Hypothalamus (tissue), 51 donors: ENCODE results near the gene TRRAP.

ENCODE experiments used
- DNase-seq, 51 donors: peaks; one replicate each; lab custom pipeline; 2025; lab: John Stamatoyannopoulos, UW

Gene TRRAP

DNA sequence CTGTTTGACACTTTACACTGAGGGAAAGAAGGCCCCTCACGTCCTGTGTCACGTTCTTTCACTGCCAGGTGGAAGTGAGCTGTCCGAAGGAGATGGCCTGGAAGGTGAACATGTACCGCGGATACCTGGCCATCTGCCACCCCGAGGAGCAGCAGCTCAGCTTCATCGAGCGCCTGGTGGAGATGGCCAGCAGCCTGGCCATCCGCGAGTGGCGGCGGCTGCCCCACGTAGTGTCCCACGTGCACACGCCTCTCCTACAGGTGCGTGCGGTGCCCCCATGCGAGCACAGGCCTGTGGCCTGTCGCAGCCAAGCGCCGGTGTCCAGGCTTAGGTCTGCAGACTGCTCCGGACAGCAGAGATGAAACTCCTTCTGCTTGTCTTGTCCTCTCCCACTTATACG is 103.4 kb downstream of the TRRAP start:
- no peak for DNase-seq

DNA sequence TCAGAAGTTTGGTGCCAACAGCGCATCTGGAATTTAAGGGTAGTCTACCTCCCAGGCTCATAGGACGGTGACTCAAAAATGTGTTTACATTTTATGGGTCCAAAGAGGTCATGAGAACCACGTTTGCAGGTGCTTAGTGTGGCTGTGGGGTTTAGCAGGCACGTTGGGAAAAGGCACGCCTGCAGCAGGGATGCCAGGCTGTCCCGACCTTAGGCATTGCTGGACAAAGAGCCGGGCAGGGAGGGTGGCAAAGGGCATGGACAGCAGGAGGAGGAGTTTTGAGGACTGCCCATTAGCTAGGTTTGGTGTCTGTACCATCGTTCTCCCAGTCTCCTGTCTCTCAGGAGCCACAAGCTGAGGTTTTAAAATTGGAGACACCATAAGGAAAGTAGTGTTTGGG is 104.4 kb downstream of the TRRAP start:
- no peak for DNase-seq

DNA sequence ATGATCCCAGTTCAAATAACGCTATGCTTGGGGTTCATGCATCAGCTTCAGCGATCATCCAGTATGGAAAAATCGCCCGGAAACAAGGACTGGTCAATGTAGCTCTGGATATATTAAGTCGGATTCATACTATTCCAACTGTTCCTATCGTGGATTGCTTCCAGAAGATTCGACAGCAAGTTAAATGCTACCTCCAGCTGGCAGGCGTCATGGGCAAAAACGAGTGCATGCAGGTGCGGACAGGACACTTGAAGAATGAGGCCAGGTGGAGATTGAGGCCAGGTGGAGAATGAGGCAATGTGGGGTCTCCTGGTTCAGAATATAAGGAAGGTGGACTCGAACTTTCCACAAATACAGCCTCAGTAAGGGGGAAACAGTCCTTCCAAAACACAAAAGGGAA is 105.8 kb downstream of the TRRAP start:
- no peak for DNase-seq

DNA sequence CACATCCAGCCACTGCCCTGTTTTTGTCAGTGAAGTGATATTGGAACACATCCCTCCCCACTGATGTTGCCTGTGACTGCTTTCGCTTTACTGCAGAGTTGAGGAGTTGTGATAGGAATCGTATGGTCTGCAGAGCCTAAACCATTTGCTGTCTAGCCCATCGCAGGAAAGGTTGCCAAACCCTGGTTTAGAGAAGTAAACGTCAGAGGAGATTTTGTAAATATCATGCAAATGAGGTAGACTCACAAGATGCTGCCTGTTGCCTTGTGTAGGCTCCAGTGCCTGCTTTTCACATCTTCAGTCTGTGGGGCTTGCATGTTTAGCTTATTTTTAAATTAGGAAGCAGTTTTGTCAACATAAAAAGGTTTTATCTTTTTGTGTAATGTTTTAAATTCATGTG is 107.1 kb downstream of the TRRAP start:
- DNase-seq = no peak

DNA sequence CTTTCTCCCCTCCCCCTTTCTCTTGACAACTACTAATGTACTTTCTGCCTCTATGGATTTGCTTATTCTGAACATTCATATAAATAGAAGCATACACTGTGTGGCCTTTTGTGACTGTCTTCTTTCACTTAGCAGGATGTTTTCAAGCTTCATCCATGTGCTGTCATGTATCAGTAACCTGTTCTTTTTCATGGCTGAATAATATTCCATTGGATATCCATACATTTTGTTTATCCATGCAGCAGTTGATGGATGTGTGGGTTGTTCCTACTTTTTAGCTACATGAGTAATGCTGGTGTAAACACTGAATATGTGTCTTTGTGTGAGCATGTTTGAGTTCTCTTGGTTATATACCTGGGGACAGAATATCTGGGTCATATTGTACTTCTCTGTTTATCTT is 107.6 kb downstream of the TRRAP start:
- DNase-seq = no peak

DNA sequence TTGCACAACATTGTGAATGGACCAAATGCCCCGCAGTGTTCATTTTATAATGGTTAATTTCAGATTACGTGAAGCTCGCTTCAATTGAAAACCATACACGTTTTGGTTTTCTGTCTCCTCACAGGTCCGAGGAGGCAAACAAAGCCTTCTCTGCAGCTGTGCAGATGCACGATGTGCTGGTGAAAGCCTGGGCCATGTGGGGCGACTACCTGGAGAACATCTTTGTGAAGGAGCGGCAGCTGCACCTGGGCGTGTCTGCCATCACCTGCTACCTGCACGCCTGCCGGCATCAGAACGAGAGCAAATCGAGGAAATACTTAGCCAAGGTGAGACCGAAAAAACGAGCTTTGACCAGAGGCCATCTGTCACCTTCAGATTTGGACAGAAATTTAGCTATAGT is 110.3 kb downstream of the TRRAP start:
- no peak for DNase-seq

DNA sequence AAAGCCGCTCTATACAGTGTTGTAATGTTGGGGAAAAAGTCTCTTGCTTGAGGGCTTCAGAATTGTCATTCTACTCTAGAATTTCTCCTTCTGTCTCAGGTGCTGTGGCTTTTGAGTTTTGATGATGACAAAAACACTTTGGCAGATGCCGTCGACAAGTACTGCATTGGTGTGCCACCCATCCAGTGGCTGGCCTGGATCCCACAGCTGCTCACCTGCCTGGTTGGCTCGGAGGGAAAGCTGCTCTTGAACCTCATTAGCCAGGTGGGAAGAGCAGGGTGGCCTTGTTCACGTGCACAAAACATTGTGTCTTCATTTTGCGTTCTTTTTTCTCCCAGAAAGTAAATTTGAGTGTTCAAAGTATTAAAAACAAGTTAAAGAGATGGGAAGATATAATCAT is 112.0 kb downstream of the TRRAP start:
- DNase-seq = no peak

DNA sequence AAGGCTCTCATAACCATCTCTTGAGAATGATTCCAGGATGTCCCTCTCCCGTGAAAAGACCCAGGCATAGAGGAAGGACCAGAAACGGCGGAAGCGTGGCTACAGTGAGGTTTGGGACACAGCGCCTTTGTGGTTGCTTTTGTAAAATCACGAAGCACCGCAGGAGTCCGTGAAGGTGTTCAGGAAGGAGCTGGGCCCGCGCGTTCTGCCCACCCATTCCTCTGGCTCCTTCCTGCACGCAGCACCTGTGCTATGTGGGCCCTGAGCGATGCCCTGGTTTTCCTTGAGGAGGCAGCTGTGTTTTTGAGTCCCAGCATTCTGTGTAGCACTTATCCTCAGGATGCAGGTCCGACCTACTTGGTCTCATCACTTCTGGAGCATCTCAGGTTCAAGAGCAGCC is 112.8 kb downstream of the TRRAP start:
- DNase-seq = no peak

DNA sequence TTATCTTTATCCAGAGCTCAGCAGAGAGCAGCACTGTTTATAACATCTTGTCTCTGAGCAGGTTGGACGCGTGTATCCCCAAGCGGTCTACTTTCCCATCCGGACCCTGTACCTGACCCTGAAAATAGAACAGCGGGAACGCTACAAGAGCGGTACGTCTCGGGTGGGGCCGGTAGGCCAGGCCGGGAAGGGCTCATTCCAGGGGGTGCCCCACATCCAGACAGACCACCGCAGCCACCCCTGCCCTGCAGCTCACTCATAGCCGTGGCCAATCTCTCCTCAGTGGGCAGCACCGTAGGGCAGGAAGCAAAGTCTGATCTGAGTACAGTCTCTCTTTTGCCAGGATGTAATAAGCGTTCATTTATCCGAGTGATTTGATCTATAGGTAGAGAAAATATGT is 113.7 kb downstream of the TRRAP start:
- DNase-seq = no peak

DNA sequence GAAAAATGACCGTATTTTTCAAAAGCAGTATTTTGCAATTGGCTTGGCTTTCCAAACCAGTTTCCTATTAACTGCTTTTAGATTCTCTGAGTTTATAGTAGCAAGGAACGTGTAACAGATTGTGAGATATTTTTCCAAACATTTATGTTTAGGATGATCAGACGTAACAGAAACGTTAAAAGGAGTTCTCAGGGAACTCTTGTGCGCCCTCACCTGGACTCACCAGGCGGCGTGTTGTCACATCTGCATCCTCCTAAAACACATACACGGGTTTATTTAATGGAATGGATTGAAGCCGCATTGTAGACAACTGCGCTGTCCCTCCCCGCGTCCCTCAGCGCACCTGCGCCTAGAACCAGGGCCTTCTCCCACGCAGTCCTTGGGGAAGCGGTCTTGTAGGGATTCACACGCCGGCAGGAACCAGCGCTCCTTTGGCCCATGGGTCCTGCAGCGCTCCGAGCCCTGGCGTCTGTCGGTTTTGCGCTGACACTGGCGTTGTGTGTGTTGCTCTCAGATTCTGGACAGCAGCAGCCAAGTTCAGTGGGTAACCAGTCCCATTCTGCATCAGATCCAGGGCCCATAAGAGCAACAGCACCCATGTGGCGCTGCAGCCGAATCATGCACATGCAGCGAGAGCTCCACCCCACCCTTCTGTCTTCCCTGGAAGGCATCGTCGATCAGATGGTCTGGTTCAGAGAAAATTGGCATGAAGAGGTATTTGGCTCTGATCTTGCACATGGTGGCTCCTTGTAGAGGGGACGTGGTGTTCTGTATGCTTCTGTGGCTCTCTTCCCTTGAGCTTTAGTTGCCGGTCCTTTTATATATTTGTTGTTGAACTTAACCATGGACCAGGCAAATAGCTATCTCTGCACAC is 114.9 kb downstream of the TRRAP start:
- no peak for DNase-seq

DNA sequence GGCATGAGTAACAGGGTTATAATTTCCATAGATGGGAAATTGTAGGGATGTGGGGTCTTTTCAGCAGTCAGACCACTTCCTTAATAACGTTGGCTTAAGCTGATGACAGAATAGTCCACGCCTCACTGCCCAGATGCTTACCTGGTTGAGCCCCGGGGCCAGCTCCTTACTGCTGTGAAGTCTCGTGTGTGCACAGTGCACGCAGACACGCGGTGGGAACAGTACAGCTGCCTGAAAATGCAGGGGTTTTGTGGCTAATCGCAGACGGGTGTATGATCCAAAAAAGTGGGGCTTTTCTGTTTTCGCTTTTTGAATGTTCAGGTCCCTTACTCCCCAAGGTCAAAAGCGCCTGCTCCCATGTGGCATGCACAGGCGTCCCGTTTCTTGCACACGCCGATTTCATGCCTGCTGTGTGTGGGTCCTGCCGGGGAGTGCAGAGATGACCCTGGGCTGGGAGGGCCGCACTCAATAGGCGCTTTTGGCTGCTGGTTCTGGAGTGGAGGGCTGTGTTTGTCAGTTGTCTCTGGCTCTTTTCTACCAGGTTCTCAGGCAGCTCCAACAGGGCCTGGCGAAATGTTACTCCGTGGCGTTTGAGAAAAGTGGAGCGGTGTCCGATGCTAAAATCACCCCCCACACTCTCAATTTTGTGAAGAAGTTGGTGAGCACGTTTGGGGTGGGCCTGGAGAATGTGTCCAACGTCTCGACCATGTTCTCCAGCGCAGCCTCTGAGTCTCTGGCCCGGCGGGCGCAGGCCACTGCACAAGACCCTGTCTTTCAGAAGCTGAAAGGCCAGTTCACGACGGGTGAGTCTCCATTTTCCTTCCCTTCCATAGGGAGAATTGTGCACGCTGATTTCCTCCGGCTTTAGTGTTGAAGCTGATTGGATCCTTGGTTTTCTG is 116.0 kb downstream of the TRRAP start:
- no peak for DNase-seq

DNA sequence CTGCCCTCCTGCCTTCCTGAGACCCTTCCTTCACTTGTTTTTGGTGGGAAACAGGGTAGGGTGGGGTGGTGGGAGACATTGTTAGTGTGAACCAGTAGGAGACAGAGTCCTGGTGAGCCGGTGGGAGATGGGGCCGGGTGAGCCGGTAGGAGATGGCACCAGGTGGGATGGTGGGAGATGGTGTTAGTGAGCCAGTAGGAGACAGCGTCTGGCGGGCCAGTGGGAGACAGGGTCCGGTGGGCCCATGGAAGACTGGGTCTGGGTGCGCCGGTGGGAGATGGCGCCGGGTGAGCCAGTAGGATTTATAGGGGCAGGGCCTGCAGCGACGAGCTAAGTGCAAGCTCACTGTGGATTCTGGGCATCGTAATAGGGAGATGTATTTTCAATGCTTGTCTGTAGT is 116.8 kb downstream of the TRRAP start:
- no peak for DNase-seq

DNA sequence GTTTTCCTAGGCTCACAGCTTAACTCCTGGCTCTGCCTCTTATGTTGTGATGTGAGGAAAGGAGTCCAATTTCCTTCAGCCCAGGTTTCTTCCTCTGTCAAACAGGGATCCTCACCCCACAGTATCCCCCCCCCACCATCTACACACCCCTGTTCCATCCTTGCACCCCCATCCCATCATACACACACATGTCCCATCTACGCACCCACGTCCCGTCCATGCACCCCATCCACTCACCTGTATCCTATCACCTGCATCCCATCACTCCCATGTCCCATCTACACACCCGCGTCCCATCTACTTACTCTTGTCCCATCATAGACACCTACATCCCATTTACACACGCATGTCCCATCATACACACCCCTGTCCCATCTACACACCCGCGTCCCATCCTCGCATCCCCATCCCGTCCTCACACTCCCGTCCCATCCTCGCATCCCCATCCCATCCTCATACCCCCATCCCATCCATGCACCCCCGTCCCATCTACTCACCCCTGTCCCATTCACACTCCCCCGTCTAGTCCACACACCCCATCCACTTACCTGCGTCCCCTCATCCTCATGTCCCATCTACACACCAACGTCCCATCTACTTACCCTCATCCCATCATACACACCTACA is 117.3 kb downstream of the TRRAP start:
- DNase-seq = no peak

DNA sequence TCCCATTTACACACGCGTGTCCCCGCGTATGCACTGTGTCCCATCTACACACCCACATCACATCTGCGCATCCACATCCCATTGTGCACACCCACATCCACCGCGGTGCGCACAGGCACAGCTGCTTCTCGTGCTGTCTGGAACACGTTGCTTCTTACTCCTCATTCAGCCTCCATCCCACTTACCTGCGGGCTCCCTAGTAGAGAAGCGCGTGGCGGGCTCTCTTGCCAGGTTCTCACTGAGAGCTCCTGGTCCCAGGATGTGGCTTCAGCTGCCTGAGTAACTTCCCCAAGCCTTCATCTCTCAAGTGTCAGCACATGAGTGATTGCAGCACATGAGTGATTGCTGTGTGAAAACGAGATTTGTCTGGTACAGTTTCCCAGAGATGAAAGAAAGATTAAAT is 117.8 kb downstream of the TRRAP start:
- peak in 2 of 51 donors; percentile 13 to 28 for DNase-seq

DNA sequence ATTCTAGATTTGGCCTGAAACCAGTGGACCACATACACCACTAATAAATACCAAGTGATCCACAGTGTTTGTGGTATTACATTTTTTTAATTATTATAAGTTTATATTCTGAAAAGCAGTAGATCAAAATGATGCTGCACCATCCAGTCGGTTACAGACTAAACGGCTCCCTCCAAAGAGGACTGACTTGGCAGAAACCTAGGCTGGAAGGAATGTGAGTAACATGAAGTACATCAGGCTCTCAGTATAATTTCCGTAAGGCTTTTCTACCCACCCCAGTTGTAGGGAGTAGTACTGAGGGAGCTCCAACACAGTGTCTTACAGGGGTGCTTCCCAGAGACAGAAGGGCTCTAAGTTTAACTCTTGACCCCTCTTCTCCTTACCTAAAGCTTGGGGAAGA is 119.5 kb downstream of the TRRAP start:
- no peak for DNase-seq

DNA sequence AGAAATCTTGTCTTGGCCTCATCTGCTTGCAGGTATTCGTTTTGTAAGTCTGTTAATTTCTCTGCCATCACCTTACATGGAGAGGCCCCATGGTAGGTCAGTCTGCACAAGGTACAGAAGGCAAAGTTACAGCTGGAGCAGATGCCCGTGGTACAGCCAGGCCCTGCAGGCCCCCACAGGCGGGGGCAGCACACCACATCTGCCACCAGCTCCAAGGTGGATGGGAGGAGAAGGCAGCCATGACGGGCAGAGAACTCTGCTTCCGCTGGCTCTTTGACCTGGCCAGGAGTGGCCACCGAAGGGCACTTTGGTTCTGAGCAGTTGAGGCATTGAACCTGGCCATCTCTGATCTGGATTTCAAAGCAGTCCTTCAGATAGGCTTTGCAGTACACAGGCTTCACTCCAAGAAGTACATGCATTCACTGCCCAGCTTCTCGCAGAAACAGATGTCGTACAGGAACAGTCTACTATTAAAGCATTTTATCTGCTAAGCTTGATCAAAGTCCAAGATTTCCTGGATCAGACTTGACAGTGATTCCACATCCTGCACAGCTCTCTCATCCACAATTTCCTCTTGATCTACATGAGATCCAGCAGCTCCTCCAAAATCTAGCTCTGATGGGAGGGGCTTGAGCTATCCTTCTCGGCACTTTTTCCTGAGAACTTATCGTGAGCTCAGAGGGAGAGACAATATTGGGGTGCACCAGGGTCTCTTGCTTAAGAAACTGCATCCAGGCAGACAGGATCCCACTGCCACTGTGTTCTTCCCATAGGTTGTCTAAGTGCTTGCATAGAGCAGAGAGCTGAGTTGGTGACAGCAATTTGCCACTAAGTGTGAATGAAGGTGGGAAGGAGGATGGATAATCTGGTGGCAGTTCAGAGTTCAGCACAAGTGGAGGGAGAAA is 120.7 kb downstream of the TRRAP start:
- no peak for DNase-seq

DNA sequence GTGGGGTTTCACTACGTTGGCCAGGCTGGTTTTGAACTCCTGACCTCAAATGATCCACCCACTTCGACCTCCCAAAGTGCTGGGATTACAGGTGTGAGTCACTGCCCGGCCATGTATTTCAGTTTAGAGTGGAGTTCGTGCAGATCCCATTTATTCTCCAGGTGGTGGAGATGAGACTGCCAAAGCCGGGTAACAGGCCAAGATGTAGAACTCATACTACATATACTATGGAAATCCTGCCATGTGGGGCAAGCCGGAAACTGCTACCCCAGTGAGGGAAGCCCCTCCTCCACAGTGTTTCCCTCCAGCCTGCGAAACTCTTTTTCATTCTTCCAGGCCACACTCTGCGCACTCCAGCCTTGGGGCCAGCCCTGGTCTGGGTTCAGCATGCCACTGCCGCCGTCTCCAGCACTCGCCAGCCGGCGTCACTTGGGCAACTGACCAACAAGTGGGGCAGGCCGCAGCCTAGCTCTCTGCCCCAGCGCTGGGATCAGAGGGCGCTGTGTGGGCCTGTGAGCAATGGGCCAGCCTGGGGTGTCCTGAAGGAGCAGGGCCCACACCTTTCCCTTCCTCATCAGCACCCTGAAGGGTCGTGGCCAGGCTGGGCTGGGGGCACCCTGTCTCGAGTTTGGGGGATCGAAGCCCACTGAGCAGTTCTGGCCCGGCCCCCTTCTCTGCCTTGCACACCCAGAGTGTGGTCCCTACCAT is 122.0 kb downstream of the TRRAP start:
- no peak for DNase-seq

DNA sequence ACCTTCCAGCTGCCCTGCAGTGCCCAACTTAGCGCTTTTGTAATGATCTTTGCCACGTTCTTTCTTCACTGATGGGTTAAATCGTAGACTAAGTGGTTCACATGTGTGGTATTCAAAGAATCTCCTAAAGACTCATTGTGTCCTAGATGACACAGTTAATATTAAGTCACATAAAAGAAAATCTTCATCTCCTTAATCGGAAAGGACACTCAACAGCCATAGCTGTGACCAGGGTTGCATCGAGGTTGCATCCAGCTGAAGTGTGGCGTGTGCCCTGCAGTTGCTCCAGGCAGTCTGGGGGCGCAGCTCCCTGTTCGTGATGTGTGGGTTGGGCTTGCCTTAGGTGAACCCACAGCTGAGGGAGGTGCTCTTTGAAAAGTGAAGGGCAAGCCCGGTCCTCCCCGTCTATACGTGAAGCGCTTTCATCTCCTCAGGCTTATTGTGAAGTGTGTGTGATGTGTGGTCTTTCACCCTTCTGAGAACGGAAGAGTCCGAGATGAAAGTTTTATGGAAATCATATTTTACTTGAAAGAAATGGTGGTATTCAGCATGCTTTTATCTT is 122.7 kb downstream of the TRRAP start:
- no peak for DNase-seq

DNA sequence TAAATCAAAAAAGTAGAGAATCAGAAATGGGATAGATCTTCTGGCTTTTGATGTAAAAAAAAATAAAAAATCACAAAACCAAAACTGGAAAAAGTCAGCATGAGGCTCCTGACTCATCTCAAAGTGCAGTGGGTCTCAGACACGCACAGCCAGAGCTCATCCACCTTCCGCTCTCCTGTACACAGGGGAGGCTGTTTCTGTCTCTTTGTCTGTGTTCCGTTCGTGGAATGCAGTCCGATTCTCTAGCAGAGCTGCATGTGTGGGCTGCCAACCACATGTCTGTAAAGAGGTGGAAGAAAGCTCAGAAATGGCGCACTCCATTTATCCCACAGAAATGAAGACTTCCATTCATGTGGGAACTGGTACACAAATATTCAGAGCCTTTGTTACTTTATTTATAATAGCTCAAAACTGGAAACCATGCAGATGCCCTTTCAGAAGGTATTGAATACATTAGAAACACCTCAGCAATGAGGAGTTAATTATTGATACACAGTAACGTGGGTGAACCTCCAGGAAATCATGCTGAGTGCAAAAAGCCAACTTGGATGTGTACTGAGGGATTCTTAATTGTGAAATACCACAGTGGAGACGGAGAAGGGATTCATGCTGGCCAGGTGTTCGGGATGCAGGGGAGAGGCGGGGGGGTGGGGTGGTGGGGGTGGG is 123.3 kb downstream of the TRRAP start:
- peak in 1 of 51 donors; percentile 18 for DNase-seq
